ENCODE measurements around the gene NCOA1.

Gene NCOA1

DNA sequence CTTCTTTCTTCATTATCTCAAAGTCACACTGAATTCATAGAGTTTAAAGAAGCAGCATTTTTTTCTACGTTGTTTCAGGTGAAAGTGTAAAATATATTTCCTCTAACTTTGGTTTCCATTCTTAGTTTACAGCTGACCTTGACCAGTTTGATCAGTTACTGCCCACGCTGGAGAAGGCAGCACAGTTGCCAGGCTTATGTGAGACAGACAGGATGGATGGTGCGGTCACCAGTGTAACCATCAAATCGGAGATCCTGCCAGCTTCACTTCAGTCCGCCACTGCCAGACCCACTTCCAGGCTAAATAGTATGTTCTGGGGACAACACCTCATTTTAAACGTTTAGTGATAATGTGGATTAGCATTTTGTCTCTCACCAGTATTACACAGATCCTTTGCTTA is 219.8 kb downstream of the NCOA1 start:
- TF ChIP-seq FOXM1 (IDR thresholded peaks at IDR 0.05; ENCODE audit: borderline replicate concordance) = no peak
- no peak for TF ChIP-seq BHLHE40 (IDR thresholded peaks at IDR 0.05; ENCODE audit: borderline replicate concordance)
- TF ChIP-seq ARNT (IDR thresholded peaks at IDR 0.05) = no peak
- TF ChIP-seq FOXK2 (IDR thresholded peaks at IDR 0.05) = no peak
- no peak for TF ChIP-seq L3MBTL2 (conservative IDR thresholded peaks at IDR 0.05)
- no peak for TF ChIP-seq TARDBP (IDR thresholded peaks at IDR 0.05)
- no peak for TF ChIP-seq LEF1 (IDR thresholded peaks at IDR 0.05; ENCODE audit: borderline replicate concordance)
- no peak for TF ChIP-seq HDGF (IDR thresholded peaks at IDR 0.05; ENCODE audit: borderline replicate concordance)
- TF ChIP-seq ZNF384 (IDR thresholded peaks at IDR 0.05) = no peak
- no peak for TF ChIP-seq CTBP1 (IDR thresholded peaks at IDR 0.05; ENCODE audit: borderline replicate concordance)
- TF ChIP-seq, protein P1, sequence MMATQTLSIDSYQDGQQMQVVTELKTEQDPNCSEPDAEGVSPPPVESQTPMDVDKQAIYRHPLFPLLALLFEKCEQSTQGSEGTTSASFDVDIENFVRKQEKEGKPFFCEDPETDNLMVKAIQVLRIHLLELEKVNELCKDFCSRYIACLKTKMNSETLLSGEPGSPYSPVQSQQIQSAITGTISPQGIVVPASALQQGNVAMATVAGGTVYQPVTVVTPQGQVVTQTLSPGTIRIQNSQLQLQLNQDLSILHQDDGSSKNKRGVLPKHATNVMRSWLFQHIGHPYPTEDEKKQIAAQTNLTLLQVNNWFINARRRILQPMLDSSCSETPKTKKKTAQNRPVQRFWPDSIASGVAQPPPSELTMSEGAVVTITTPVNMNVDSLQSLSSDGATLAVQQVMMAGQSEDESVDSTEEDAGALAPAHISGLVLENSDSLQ (IDR thresholded peaks at IDR 0.05) = no peak
- TF ChIP-seq FOXA1 (IDR thresholded peaks at IDR 0.05) = no peak
- TF ChIP-seq SUZ12 (IDR thresholded peaks at IDR 0.05) = no peak
- no peak for TF ChIP-seq ELF4 (IDR thresholded peaks at IDR 0.05)
- TF ChIP-seq NFRKB (IDR thresholded peaks at IDR 0.05) = no peak
- CTCF ChIA-PET = no interaction called here
- DNase-seq (ENCODE audit: extremely low spot score) = no peak
- POLR2A ChIA-PET = no interaction called here

DNA sequence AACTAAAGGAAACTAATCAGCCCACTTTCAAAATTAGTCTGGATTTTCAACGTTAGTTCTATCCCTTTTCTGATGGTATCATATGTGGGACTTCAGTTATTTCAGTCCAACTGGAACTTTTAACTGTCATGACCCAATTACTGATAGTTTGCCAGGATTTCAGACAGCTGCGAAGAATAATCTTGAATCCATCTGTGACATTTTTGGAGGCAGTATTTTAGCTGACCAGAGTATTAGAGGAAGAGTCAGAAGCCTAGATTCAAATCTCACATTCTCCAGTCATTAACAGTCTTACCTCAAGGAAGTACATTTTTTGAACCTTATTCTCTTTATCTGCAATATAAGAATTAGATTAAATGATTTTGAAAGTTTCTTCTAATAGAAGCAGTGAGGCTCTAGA is 220.8 kb downstream of the NCOA1 start:
- CTCF ChIA-PET = no interaction called here
- no peak for DNase-seq (ENCODE audit: extremely low spot score)
- TF ChIP-seq FOXK2 (IDR thresholded peaks at IDR 0.05) (no peak), HDGF (IDR thresholded peaks at IDR 0.05; ENCODE audit: borderline replicate concordance) (no peak), SP1 (IDR thresholded peaks at IDR 0.05) (no peak), TARDBP (IDR thresholded peaks at IDR 0.05) (no peak), FOXM1 (IDR thresholded peaks at IDR 0.05; ENCODE audit: borderline replicate concordance) (no peak), BHLHE40 (IDR thresholded peaks at IDR 0.05; ENCODE audit: borderline replicate concordance) (no peak), FOXA1 (IDR thresholded peaks at IDR 0.05) (no peak), ZNF384 (IDR thresholded peaks at IDR 0.05) (no peak), L3MBTL2 (conservative IDR thresholded peaks at IDR 0.05) (no peak), ARNT (IDR thresholded peaks at IDR 0.05) (no peak)
- TF ChIP-seq, protein P1 (IDR thresholded peaks at IDR 0.05) = no peak
- POLR2A ChIA-PET = no interaction called here

DNA sequence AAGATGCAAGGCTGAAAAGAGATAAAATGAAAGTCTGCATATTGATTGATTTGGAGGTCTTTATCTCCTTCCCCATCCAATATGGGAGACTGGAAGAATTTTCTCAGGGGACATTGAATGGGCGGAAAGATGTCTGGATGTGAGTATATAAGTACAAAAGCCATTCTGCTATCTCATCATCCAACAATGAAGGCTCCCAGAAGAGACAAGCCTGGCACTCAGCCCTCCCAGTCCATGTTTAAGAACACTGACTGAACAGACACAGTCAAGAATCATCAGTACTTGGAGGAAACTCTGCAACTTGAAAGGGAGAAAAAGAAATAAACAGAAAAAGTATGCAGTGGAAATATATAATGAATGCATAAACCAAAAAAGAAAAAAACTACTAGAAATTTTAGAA is 221.2 kb downstream of the NCOA1 start:
- no peak for TF ChIP-seq NFRKB (IDR thresholded peaks at IDR 0.05)
- TF ChIP-seq FOXA1 (IDR thresholded peaks at IDR 0.05) = no peak
- no peak for TF ChIP-seq L3MBTL2 (conservative IDR thresholded peaks at IDR 0.05)
- TF ChIP-seq LEF1 (IDR thresholded peaks at IDR 0.05; ENCODE audit: borderline replicate concordance) = no peak
- no peak for TF ChIP-seq FOXK2 (IDR thresholded peaks at IDR 0.05)
- no peak for TF ChIP-seq HDGF (IDR thresholded peaks at IDR 0.05; ENCODE audit: borderline replicate concordance)
- no peak for TF ChIP-seq ARNT (IDR thresholded peaks at IDR 0.05)
- no peak for TF ChIP-seq SP1 (IDR thresholded peaks at IDR 0.05)
- TF ChIP-seq ELF4 (IDR thresholded peaks at IDR 0.05) = no peak
- TF ChIP-seq TARDBP (IDR thresholded peaks at IDR 0.05) = no peak
- TF ChIP-seq, protein P1 (IDR thresholded peaks at IDR 0.05) = no peak
- TF ChIP-seq ZNF384 (IDR thresholded peaks at IDR 0.05) = no peak
- TF ChIP-seq CTBP1 (IDR thresholded peaks at IDR 0.05; ENCODE audit: borderline replicate concordance) = no peak
- TF ChIP-seq FOXM1 (IDR thresholded peaks at IDR 0.05; ENCODE audit: borderline replicate concordance) = no peak
- TF ChIP-seq BHLHE40 (IDR thresholded peaks at IDR 0.05; ENCODE audit: borderline replicate concordance) = no peak
- TF ChIP-seq SUZ12 (IDR thresholded peaks at IDR 0.05) = no peak
- CTCF ChIA-PET = no interaction called here
- POLR2A ChIA-PET = no interaction called here
- DNase-seq (ENCODE audit: extremely low spot score) = no peak

DNA sequence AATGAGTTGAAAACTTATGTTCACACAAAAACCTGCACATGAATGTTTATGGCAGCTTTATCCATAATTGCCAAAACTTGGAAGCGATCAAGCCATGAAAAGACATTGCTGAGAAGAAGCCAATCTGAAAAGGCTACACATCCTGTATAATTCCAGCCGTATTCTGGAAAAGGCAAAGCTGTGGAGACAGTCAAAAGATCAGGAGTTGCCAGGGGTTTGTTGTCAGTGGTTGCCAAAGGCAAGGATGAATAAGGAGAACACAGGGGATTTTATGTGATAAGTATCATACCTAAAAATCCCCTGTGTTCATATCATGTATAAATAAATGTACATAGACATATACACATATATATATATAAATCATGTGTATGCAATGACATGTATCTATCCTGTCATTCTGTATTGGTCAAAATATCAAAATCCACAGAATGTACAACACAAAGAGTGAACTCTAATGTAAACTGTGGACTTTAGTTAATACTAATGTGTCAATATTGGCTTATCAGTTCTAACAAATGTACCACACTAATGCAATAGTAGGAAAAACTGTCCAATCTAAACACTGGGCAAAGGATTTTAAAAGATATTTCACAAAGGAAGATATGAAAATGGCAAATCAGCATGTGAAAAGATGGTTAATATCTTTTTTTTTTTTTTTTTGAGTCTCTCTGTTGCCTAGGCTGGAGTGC is 226.4 kb downstream of the NCOA1 start:
- TF ChIP-seq ARNT (IDR thresholded peaks at IDR 0.05) (no peak), NFRKB (IDR thresholded peaks at IDR 0.05) (no peak), ZNF384 (IDR thresholded peaks at IDR 0.05) (no peak), SUZ12 (IDR thresholded peaks at IDR 0.05) (no peak), SP1 (IDR thresholded peaks at IDR 0.05) (no peak)
- TF ChIP-seq, protein P1 (IDR thresholded peaks at IDR 0.05) = no peak
- no peak for DNase-seq (ENCODE audit: extremely low spot score)
- ChIA-PET POLR2A (no interaction called here), CTCF (no interaction called here)

DNA sequence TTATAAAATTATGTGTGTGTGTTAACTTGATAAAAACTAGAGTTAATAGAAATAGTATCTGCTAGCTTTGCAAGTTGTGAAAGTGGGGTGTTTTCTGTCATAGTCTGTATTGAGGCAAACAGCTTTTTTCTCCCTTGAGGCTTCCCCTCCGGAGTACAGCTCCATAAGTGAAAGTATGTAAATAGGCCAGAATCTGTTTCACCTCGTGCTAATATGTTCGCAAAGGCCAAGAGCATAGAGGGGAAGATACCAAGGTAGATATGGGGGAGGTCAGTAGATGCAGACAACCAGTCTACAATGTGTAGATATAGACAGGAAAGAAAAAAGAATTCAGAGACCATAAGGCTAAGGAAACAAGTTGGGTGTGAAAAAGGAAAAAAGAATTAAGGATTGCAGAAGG is 229.3 kb downstream of the NCOA1 start:
- ChIA-PET POLR2A (no interaction called here), CTCF (interaction anchor here (0.6 kb wide), 1 partner anchor 72 kb away, joined by 3 read pairs; no protein-coding TSS in a partner anchor)
- DNase-seq (ENCODE audit: extremely low spot score) = no peak
- no peak for TF ChIP-seq FOXA1 (IDR thresholded peaks at IDR 0.05)
- no peak for TF ChIP-seq SUZ12 (IDR thresholded peaks at IDR 0.05)
- no peak for TF ChIP-seq BHLHE40 (IDR thresholded peaks at IDR 0.05; ENCODE audit: borderline replicate concordance)
- no peak for TF ChIP-seq LEF1 (IDR thresholded peaks at IDR 0.05; ENCODE audit: borderline replicate concordance)
- TF ChIP-seq, protein P1 (IDR thresholded peaks at IDR 0.05) = no peak

Data from HEK293T (cell line).